HEK293 (cell line): Measurements from ENCODE around the gene IRF1.

Experiments used
- IKZF3 ChIP-seq: fragments of 450-650 bp; IDR thresholded peaks from 2 replicates; pipeline ENCODE4 v1.5.0; 2018; ENCODE audit warnings: missing biosample characterization, mild to moderate bottlenecking, missing genetic modification characterization, moderate library complexity
- KLF9 ChIP-seq: fragments of 450-650 bp; formaldehyde crosslinking; IDR thresholded peaks from 2 replicates; pipeline ENCODE4 v1.5.1; 2016; ENCODE audit warnings: missing biosample characterization, missing genetic modification characterization, low read depth
- REST ChIP-seq: fragments of 450-650 bp; formaldehyde crosslinking; IDR thresholded peaks from 2 replicates; pipeline ENCODE4 v1.5.1; 2016; ENCODE audit warnings: missing biosample characterization, missing genetic modification characterization
- SALL2 ChIP-seq: fragments of 450-650 bp; formaldehyde crosslinking; IDR thresholded peaks from 2 replicates; pipeline ENCODE4 v1.5.0; 2017; ENCODE audit warnings: missing biosample characterization, mild to moderate bottlenecking, missing genetic modification characterization, borderline replicate concordance
- SCRT1 ChIP-seq: fragments of 450-650 bp; formaldehyde crosslinking; IDR thresholded peaks from 2 replicates; pipeline ENCODE4 v1.5.1; 2016; ENCODE audit warnings: missing biosample characterization, missing genetic modification characterization, borderline replicate concordance
- SCRT2 ChIP-seq: fragments of 450-650 bp; formaldehyde crosslinking; IDR thresholded peaks from 2 replicates; pipeline ENCODE4 v1.5.1; 2016; ENCODE audit warnings: missing biosample characterization, missing genetic modification characterization
- ZBTB11 ChIP-seq: fragments of 450-650 bp; formaldehyde crosslinking; conservative IDR thresholded peaks from 2 replicates; pipeline ENCODE4 v1.5.1; 2016; ENCODE audit warnings: low read depth, missing biosample characterization, missing genetic modification characterization
- ZBTB49 ChIP-seq: fragments of 450-650 bp; formaldehyde crosslinking; IDR thresholded peaks from 2 replicates; pipeline ENCODE4 v1.5.1; 2016; ENCODE audit warnings: missing biosample characterization, missing genetic modification characterization, low read depth
- ZBTB6 ChIP-seq: fragments of 450-650 bp; formaldehyde crosslinking; IDR thresholded peaks from 2 replicates; pipeline ENCODE4 v1.5.1; 2017; ENCODE audit warnings: missing biosample characterization, missing genetic modification characterization
- ZIC2 ChIP-seq: fragments of 450-650 bp; formaldehyde crosslinking; IDR thresholded peaks from 2 replicates; pipeline ENCODE4 v1.5.1; 2016; ENCODE audit warnings: missing biosample characterization, missing genetic modification characterization
- ZNF114 ChIP-seq: fragments of 450-650 bp; formaldehyde crosslinking; IDR thresholded peaks from 2 replicates; pipeline ENCODE4 v1.5.0; 2017; ENCODE audit warnings: missing biosample characterization, missing genetic modification characterization
- ZNF155 ChIP-seq: fragments of 450-650 bp; formaldehyde crosslinking; IDR thresholded peaks from 2 replicates; pipeline ENCODE4 v1.5.1; 2016; ENCODE audit warnings: missing biosample characterization, missing genetic modification characterization
- ZNF16 ChIP-seq: fragments of 450-650 bp; formaldehyde crosslinking; IDR thresholded peaks from 2 replicates; pipeline ENCODE4 v1.5.1; 2016; ENCODE audit warnings: low read depth, missing biosample characterization, missing genetic modification characterization
- ZNF19 ChIP-seq: fragments of 450-650 bp; formaldehyde crosslinking; IDR thresholded peaks from 2 replicates; pipeline ENCODE4; 2016; ENCODE audit warnings: missing biosample characterization, missing genetic modification characterization, low read depth
- ZNF521 ChIP-seq: fragments of 450-650 bp; formaldehyde crosslinking; IDR thresholded peaks from 2 replicates; pipeline ENCODE4 v1.5.1; 2017; ENCODE audit warnings: missing biosample characterization, mild to moderate bottlenecking, missing genetic modification characterization
- ZNF580 ChIP-seq: fragments of 450-650 bp; formaldehyde crosslinking; IDR thresholded peaks from 2 replicates; pipeline ENCODE4 v1.5.1; 2016; ENCODE audit warnings: missing biosample characterization, missing genetic modification characterization
- ZNF747 ChIP-seq: fragments of 450-650 bp; formaldehyde crosslinking; IDR thresholded peaks from 2 replicates; pipeline ENCODE4 v1.5.1; 2016; ENCODE audit warnings: missing biosample characterization, missing genetic modification characterization
- ZSCAN23 ChIP-seq: fragments of 450-650 bp; formaldehyde crosslinking; IDR thresholded peaks from 2 replicates; pipeline ENCODE4 v1.5.1; 2016; ENCODE audit warnings: missing biosample characterization, missing genetic modification characterization
- TF ChIP-seq, protein P1 (sequence below): fragments of 450-650 bp; formaldehyde crosslinking; IDR thresholded peaks from 2 replicates; pipeline ENCODE4 v1.5.1; 2016; ENCODE audit warnings: missing biosample characterization, missing genetic modification characterization

The IRF1 gene

DNA sequence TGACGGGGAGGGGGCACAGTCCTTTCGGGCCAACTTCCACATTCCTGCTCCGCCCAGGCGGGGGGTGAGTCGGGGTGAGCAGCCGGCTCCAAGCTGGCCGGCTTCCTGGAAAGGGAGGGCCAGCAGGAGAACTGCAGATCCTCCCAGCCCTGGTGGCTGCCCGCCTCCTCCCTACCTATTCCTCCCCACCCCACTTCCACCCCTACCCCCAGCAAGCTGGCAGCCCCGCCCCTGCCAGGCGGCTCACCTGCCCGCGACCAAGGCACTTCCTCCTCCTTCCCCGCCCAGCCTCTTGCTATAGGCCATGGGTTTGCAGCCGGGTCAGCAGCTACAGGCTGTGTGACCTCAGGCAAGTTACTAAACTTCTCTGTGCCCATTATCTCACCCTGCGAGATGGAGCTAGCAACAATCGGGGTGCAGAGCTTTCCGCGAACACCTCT lies 5.6 kb upstream of the IRF1 start (continued):
- TF ChIP-seq ZNF19 (tag by site-specific recombination), result no peak
- no peak for TF ChIP-seq ZIC2 (tag by site-specific recombination)
- TF ChIP-seq ZBTB49 (tag by site-specific recombination), result no peak
- TF ChIP-seq, protein P1, sequence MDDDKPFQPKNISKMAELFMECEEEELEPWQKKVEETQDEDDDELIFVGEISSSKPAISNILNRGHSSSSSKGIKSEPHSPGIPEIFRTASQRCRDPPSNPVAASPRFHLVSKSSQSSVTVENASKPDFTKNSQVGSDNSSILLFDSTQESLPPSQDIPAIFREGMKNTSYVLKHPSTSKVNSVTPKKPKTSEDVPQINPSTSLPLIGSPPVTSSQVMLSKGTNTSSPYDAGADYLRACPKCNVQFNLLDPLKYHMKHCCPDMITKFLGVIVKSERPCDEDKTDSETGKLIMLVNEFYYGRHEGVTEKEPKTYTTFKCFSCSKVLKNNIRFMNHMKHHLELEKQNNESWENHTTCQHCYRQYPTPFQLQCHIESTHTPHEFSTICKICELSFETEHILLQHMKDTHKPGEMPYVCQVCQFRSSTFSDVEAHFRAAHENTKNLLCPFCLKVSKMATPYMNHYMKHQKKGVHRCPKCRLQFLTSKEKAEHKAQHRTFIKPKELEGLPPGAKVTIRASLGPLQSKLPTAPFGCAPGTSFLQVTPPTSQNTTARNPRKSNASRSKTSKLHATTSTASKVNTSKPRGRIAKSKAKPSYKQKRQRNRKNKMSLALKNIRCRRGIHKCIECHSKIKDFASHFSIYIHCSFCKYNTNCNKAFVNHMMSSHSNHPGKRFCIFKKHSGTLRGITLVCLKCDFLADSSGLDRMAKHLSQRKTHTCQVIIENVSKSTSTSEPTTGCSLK (tag by site-specific recombination), result no peak
- no peak for TF ChIP-seq SCRT1 (tag by site-specific recombination)
- no peak for TF ChIP-seq ZNF521 (tag by site-specific recombination)
- TF ChIP-seq SALL2 (tag by site-specific recombination), result no peak
- no peak for TF ChIP-seq ZNF16 (tag by site-specific recombination)
- TF ChIP-seq ZNF155 (tag by site-specific recombination), result no peak
- TF ChIP-seq ZNF580, result peak; percentile 83; the same call in 1 of the 2 replicates
- no peak for TF ChIP-seq SCRT2
- no peak for TF ChIP-seq REST (tag by site-specific recombination)
- TF ChIP-seq ZBTB11, result no peak
- TF ChIP-seq ZSCAN23 (tag by site-specific recombination), result no peak
- TF ChIP-seq ZNF114, result no peak
- TF ChIP-seq ZNF747 (tag by site-specific recombination), result no peak
- no peak for TF ChIP-seq IKZF3 (tag by site-specific recombination)
- no peak for TF ChIP-seq ZBTB6
- no peak for TF ChIP-seq KLF9
